ENCODE data around the gene IFI44L.

Gene IFI44L

DNA sequence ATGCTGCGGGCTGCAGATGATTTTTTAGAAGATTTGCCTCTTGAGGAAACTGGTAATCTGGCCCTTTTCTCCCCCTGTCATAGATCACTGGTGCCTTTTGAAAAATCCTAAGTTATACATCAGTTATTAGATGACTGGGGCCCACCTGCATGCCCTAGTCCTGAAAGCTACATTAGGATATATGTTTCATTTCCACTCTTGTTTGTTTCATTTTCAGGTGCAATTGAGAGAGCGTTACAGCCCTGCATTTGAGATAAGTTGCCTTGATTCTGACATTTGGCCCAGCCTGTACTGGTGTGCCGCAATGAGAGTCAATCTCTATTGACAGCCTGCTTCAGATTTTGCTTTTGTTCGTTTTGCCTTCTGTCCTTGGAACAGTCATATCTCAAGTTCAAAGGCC is 21.3 kb downstream of the IFI44L start:
- no peak for DNase-seq (ENCODE audit: low spot score)

DNA sequence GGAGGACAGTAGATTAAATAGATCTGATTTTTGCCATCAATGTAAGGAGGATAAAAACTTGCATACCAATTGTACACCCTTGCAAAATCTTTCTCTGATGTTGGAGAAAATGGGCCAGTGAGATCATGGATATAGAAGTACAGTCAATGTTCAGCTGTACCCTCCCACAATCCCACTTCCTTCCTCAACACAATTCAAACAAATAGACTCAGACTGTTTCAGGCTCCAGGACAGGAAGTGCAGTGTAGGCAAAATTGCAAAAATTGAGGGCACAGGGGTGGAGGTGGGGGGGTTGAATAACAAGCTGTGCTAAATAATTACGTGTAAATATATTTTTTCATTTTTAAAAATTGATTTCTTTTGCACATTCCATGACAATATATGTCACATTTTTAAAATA is 25.5 kb downstream of the IFI44L start:
- DNase-seq (ENCODE audit: low spot score) = no peak

DNA sequence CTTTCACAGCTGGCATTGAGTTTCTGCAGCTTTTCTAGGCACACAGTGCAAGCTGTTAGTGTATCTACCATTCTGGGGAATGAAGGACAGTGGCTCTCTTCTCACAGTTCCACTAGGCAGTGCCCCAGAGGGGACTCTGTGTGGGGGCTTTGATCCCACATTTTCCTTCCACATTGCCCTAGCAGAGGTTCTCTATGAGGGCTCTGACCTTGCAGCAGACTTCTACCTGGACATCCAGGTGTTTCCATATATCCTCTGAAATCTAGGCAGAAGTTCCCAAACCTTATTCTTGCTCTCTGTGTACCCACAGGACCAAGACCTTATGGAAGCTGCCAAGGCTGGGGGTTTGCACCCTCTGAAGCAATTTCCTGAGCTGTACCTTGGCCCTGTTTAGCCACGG is 27.0 kb downstream of the IFI44L start:
- DNase-seq (ENCODE audit: low spot score) = no peak

DNA sequence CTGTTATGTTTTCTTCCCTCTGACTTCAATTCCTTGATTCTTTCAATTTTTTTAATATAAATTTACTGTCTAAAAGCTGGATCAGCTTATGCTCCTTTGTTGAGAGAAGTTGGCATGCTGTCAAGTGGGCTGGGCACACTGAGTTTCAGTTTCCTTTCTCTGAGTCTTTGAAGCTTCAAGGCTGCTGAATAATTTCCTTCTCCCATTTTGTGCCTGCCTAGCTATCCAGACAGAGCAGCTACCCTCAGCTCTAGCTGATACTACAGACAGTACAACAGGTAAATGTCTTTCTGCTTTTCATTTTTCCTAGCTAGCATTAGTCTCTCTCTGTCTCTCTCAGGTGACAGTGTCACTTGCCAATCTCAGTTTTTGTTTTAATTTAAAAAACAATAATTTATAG is 29.4 kb downstream of the IFI44L start, which contains the start of gene IFI44:
Gene IFI44, plus strand, starts transcription at position 204 of the 400 bp plus-strand sequence. CDS start 365 bp downstream, outside the sequence.
- DNase-seq (ENCODE audit: low spot score) = no peak

DNA sequence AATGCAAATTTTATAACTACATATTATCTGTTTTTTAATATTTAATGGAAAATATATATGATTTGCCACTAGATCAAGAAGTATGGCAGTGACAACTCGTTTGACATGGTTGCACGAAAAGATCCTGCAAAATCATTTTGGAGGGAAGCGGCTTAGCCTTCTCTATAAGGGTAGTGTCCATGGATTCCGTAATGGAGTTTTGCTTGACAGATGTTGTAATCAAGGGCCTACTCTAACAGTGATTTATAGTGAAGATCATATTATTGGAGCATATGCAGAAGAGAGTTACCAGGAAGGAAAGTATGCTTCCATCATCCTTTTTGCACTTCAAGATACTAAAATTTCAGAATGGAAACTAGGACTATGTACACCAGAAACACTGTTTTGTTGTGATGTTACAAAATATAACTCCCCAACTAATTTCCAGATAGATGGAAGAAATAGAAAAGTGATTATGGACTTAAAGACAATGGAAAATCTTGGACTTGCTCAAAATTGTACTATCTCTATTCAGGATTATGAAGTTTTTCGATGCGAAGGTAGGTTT is 29.9 kb downstream of the IFI44L start:
- no peak for DNase-seq (ENCODE audit: low spot score)

DNA sequence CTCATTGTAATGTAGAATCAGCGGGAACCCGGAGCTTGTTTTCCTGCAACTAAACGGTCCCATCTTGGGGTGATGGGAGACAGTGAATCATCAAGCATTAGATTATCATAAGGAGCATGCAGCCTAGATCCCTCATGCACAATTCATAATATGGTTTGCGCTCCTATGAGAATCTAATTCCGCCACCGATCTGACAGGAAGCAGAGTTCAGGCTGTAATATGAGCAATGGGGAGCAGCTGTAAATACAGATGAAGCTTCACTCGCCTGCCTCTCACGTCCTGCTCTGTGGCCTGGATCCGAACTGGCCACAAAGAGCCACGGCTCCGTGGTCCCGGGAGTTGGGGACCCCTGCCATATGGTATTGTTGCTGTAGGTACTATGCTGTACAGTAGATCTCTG is 31.0 kb downstream of the IFI44L start:
- no peak for DNase-seq (ENCODE audit: low spot score)

DNA sequence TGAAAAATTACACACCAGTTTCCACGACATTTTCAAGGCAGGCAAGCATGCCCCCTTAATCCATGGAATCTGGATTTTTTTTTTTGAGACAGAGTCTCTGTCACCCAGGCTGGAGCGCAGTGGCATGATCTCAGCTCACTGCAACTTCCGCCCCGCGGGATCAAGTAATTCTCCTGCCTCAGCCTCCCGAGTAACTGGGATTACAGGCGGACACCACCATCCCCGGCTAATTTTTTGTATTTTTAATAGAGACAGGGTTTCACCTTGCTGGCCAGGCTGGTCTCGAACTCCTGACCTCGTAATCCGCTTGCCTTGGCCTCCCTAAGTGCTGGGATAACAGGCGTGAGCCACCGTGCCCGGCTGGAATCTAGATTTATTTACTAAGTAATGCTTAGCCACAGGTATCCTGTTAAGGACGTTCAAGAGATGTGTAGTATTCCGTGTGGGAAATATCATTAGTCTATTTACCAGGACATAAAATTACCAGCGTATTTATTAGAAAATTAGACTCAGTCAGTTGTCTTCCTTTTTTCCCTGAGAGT is 31.8 kb downstream of the IFI44L start:
- DNase-seq (ENCODE audit: low spot score) = no peak

DNA sequence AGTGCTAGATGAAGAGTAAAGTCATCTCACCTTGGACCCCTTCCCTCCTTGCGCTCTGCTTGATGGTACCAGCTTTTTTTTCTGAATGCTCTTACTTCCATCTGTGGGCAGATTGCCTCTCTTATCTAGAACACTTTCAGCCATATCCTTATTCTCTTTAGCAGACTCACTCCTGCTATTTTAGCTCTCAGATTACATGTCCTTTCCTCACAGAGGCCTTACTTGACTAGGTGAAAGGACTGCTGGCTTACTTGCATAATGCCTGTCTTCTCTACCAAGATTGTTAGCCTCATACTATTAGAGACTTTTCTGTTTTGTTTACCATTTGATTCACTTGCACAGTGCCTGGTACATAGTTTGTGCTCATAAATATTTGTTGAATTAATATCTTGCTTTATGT is 38.7 kb downstream of the IFI44L start:
- DNase-seq (ENCODE audit: low spot score) = no peak

DNA sequence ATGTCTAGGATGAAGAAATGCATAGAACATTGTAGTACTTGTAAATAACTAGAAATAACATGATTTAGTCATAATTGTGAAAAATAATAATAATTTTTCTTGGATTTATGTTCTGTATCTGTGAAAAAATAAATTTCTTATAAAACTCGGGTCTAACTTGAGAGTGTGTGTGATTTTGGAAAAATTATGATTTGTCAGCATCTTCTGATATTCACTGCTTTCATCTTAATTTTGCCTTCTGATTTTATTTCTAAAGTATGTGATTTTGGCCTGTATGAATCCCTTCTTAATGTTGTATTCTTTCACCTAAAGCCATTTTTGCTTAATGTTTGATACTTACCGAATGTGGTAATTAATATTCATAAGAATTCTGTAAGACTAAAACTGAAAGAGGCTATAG is 43.7 kb downstream of the IFI44L start:
- DNase-seq (ENCODE audit: low spot score) = no peak

DNA sequence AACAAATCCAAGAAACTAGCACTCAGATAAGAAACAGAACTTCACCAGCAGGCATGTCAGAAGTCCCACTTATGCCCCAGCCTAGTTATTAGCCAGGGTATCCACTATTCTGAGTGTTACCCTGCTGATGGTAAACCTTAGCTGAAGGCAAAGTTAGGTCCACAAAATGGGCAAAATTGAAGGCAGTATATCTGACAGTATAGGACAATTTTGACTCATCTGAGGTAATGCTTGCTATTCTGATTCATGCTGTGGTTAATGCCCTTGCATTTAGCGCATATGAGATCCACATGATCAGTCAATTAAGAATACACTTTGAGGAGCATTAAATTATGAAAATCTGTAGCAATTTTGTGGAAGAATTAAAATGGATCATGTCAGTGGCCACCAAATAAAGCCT is 44.5 kb downstream of the IFI44L start:
- no peak for DNase-seq (ENCODE audit: low spot score)

DNA sequence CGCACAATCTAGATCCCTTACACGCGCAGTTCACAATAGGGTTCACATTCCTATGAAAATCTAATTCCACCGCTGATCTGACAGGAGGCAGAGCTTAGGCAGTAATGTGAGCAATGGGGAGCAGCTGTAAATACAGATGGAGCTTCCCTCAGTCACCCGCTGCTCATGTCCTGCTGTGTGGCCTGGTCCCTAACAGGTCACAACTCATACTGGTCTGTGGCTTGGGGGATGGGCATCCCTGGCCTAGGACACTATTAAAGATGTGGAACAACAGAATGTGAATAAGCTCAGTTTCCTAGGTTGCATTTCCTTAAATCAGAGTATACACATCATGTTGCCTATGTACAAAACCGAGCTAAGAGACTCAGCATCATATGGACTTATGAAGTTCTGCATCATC is 45.6 kb downstream of the IFI44L start:
- DNase-seq (ENCODE audit: low spot score) = no peak

DNA sequence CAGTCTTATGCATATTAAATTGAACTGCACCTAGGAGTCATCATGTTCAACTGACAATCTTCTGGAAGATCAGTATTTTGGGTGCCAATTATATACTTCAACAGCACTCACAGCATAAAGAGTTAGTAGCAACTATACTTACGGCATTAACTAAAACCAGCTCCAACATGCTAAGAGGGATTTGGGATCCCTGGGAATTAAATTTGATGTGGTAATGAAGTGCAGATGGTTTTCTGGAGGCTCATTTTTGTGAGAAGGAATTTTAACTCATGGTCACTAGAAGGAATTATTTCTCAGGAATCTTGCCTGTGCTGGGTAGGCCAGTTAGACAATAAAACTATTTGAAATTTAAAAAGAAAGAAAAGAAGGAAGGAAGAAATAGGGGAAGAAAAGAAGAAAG is 47.7 kb downstream of the IFI44L start:
- no peak for DNase-seq (ENCODE audit: low spot score)

DNA sequence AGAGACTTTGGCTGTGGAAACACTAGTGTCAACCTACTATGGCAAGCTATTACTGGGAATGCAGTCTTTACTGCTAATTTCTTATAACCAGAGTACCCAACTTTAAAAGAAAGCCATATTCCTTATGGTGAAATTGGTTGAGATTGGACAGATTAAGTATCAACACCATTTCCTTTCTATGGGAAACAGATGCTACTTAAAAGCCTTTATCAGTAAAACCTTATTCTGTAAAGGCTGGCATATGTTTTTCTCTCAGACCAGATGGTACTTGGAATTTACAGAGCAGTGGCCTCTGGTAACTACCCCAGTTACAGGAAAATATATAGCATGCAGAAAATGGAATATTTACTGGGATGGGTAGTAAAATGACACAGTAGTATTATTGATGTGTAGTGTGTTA is 48.2 kb downstream of the IFI44L start:
- no peak for DNase-seq (ENCODE audit: low spot score)

DNA sequence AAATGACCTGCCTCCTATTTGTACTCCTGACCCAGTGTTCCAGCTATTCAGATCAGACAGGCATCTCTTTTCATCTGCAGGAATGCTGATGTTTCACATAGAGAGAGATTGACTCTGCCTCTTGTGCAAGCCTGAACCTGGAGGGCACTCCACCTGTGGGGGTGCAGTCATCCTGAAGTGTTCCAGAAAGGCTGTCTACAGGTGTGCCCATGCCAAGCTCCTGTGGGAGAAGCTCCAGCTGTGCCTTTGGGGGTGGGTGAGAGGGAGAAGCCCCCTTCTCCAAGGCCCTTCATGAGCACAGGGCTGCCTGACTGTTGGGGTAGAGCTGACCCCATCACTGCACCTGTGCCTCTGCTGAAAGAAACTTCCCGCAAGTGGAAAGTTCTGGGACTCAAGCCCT is 52.2 kb downstream of the IFI44L start:
- no peak for DNase-seq (ENCODE audit: low spot score)

DNA sequence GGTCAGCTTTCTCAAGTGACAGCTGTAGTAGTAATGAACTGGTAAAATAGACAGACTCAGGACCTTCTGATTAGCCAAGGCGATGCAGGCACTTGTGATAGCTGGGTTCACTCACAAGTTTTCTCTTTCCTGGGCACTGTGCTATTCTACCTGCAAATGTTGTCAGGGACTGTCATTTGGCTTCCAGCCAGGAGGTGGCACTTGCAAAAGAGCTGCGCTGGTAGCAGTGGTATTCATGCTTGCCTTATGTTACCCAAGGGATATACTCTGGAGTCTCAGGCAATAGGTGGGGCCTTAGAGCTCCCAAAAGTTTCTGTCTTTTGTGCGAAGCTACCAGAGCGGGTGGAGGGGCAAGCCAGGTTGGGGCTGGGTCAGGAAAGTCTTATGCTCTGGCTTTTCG is 52.9 kb downstream of the IFI44L start:
- DNase-seq (ENCODE audit: low spot score) = no peak

DNA sequence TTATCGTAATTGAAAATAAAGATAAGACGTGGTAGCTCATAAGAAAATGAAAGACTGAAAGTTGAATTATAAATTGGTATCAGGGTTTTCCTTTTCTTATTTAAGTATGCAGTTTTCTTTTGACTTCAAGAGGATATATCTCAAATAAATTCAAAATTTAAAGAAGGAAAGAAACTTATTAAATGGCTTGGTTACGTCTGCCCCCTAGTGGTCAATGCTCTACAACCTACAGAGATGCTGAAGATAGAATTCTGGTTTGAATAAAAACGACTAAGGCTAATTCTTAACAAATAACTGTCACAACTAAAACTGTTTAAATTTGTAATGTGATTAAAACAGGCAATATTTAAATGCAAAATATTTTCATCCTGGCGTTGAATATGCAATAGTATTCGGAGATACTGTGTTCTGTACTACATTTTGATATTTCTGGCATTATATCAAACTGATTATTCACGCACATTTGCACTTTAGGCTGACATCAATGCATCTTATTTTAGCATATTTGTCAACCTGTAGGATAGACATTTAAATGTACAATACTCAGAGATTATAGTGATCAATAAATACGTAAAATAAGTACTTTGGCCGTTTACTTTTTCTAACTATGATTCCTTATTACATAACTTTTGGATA is 56.2 kb downstream of the IFI44L start:
- DNase-seq (ENCODE audit: low spot score) = peak; percentile 6

DNA sequence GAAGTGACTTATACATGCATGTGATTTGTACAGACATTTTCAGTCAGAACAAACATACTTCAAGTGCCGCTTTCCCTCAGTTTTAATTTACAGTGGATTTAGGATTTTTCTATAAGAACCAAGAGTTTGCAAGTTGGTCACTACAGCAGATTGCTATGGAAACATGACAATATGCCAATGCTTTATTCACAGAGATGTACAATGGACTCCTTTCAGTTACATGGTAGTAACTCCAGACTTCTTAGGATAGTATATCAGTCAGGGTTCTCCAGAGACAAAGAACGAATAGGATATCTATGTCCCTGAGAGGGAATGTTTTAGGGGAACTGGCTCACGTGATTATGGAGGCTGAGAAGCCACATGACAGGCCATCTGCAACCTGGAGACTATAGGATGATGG is 56.7 kb downstream of the IFI44L start:
- no peak for DNase-seq (ENCODE audit: low spot score)

DNA sequence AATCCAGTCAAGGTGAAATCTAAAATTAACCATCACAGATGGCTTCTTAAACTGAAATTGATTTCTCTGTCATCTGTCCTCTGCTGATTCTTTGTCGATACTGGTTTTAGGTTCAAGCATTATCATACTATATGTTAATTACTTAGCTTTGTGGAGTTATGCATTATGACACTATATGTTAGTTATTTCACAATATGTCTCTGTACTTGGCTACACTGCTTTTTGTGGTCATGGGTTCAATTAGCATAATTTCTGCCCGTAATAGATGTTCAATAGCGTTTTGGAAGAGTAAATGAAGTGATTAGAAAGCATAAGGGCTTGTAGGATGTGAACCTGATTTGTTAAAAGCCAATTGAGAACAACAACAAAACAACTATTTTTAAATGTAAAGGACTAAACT is 57.5 kb downstream of the IFI44L start:
- DNase-seq (ENCODE audit: low spot score) = no peak

DNA sequence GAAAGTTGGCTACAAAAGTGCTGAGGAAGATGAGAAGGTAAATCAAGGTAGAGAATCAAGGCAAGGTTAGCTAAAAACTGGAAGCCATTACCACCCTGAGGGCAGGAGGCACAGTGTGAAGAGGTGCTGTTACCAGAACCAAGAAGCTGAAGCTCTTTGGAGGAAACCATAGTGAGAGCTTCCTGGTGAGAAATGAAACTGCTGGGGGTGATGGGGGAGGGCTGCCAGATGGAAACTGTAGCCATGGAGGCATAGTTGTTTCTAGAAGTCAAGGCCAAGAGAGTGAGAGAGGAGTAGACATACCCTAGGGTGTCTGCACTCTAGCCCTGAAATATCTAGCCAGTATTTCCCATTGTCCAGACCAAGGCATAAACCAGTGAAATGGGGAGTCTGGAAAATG is 58.1 kb downstream of the IFI44L start:
- DNase-seq (ENCODE audit: low spot score) = no peak

DNA sequence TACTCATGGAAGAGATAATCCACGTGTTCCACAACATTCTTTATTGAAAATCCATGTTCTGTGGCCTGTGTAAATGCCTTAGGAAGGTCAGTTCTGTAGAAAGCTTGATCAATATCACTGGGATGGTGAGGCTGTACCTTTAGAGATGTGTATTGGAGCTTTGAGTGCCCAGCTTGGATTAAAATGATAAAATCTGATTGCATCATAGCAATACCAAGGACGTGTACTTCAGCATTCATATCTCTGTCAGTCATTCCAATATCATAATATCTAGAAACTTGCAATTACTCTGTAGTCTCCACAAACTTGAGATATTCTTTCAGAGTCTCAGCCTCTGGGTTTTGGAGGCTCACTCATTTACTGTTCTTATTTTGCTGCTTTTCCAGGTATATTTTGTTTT is 61.0 kb downstream of the IFI44L start:
- no peak for DNase-seq (ENCODE audit: low spot score)

DNA sequence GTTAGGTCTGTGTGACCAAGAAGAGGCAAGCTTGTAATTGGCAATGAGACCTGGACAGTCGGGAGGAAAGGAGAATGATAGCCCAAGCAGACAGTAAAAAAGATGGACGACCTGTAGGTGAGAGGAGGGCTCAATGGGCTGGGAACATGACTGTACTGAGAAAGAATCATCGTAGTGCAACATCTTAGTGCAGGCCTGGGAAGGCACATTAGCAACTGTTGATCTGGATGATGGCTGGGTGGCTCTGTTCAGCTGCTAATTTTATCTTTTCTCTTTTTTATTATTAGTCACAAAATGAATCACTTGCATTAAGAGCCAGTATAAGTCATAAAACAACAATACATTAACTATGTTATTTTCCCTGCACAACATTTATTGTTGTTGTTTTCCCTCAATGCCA is 62.2 kb downstream of the IFI44L start:
- DNase-seq (ENCODE audit: low spot score) = no peak

DNA sequence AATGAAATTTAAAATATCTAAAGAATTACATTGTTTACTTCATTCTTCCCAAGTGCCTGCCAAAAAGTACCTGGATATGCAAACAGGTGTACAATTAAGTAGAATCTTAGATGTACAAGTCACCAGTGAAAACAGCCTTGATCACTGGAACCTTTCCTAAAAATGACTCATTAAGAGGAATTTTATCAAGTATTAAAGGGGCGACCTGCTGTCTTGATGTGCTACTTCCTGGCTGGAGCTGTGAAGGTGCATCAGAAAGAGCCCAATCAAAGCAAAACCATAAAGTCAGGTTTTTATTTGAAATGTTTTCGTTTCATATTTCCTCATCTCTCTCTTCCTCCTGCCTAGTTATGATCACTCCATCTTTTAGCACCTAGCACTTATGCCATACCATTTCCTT is 62.8 kb downstream of the IFI44L start:
- no peak for DNase-seq (ENCODE audit: low spot score)

DNA sequence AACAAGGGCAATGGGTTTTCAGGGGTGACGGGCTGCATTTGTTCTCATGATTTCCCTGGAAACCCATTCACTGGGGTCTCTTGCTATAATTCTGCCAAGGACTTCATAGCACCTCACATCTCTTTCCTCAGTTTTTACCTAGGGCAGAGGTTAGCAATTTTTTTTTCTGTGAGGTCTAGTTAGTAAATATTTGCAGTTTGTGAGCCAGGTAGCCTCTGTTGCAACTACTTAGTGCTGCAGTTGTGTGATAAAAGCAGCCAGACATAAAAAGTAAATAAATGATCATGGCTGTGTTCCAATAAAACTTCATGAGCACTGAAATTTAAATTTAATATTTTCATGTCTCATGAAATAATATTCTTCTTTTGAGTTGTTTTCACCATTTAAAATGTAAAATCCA is 67.1 kb downstream of the IFI44L start:
- peak; percentile 8 for DNase-seq (ENCODE audit: low spot score)

DNA sequence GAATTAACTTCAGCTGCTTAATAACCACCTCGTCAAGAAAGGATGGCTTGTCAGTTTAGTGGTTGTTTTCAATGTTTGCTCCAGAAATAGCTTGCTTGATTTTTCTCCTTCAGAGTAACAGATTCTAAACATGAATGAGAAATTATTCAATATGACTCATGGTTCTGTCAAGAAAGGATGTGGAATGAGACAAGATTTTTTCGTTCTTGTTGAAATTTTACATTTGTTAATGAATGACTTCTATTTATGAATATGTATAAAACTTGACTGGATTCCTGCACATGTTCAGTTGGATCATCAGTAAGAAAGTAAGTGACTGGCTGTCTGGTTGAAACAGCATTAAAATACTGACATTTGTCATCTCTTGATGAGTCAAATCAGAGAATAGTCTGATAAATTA is 67.7 kb downstream of the IFI44L start:
- DNase-seq (ENCODE audit: low spot score) = no peak
